Natural killer cell (primary cell): Measurements from ENCODE around the gene ELAVL3. TPM values are rescaled to one million over a fixed set of nuclear protein-coding genes. Genes with fewer than 3 reads are reported as not detected.
A peak's percentile ranks its signal among the peaks of the same experiment; 100 is the strongest.
"Not testable (repeated sequence)": the region's sequence is repeated elsewhere in the genome, so short reads cannot be mapped to it uniquely, and the experiment has no call there.

Experiments used
- ATAC-seq, 3 donors: fragments of 150-1000 bp in 2 of 3; fragments of 200-7000 bp in 1 of 3; cut with Tn5 transposase; 1 replicate in 1 of 3; 2 replicates in 2 of 3; pipeline ENCODE4 v1.10.0; 2021; ENCODE audit warnings: mild to moderate bottlenecking in 2 of 3, moderate library complexity in 2 of 3
- DNase-seq, 2 donors: peaks; one replicate each; pipeline versions ENCODE4 v3.0.0 to v3.0.0-alpha.2; 2013 to 2021; ENCODE audit warnings: mixed read lengths in 1 of 2
- H3K27ac ChIP-seq: one replicate; pipeline ENCODE4 v1.5.1; 2013; ENCODE audit warnings: mild to moderate bottlenecking, low read length
- H3K27me3 ChIP-seq: one replicate; pipeline ENCODE4 v1.6.1; 2013; ENCODE audit warnings: low read length; ENCODE audit not compliant: control insufficient read depth, insufficient read depth
- H3K36me3 ChIP-seq: one replicate; pipeline ENCODE4 v1.6.1; 2013; ENCODE audit warnings: low read length; ENCODE audit not compliant: control insufficient read depth, insufficient read depth
- H3K4me1 ChIP-seq: one replicate; pipeline ENCODE4 v1.6.1; 2013; ENCODE audit warnings: low read length; ENCODE audit not compliant: control insufficient read depth, insufficient read depth
- H3K4me3 ChIP-seq: one replicate; pipeline ENCODE4 v1.5.1; 2013; ENCODE audit warnings: low read length
- H3K9me3 ChIP-seq: one replicate; pipeline ENCODE4 v1.6.1; 2013; ENCODE audit warnings: low read length; ENCODE audit not compliant: control insufficient read depth, insufficient read depth
- H3K27ac Mint-ChIP-seq, 2 donors: one replicate each; pipeline ENCODE4 v1.8.0; 2022; ENCODE audit warnings: mild to moderate bottlenecking in 2 of 2, mixed read lengths in 2 of 2, moderate library complexity in 1 of 2
- H3K27me3 Mint-ChIP-seq, 2 donors: one replicate each; pipeline ENCODE4 v1.8.0; 2022; ENCODE audit warnings: low read depth in 2 of 2, mixed read lengths in 2 of 2
- H3K36me3 Mint-ChIP-seq: one replicate; pipeline ENCODE4 v1.8.0; 2022; ENCODE audit warnings: mixed read lengths
- H3K4me1 Mint-ChIP-seq, 2 donors: one replicate each; pipeline ENCODE4 v1.8.0; 2022; ENCODE audit warnings: mixed read lengths in 2 of 2
- H3K4me3 Mint-ChIP-seq: one replicate; pipeline ENCODE4 v1.8.0; 2022; ENCODE audit warnings: mild to moderate bottlenecking, moderate library complexity, mixed read lengths
- H3K9me3 Mint-ChIP-seq, 2 donors: one replicate each; pipeline ENCODE4 v1.8.0; 2022; ENCODE audit warnings: mixed read lengths in 2 of 2
- WGBS: methylation state at CpG from one replicate; pipeline ENCODE4 v1.1.7; 2013; ENCODE audit warnings: missing lambda C conversion rate; ENCODE audit not compliant: insufficient coverage; 5-methylcytosine and 5-hydroxymethylcytosine counted together
- intact Hi-C: fragments of 100-400 bp; cut with micrococcal nuclease; formaldehyde crosslinking; loops from one replicate; pipeline ENCODE4 v1.14.2; 2022
- total RNA-seq, 4 donors: library from RNA; stranded (reverse); fragments of 120-200 nt in 1 of 4; gene quantifications; one replicate each; pipeline versions ENCODE4 v1.2.3 to v1.2.4, GENCODE V29; 2013 to 2022
- TF ChIP-seq, protein P1 (sequence below): fragments of 200-600 bp; IDR thresholded peaks from one replicate; pipeline ENCODE4 v1.8.0; 2022; ENCODE audit warnings: antibody characterized with exemption

ELAVL3 gene
- total RNA-seq, 3 donors from 2014 or later (not counting 1 experiment from before 2014, with no cell fraction given), result not detected

DNA sequence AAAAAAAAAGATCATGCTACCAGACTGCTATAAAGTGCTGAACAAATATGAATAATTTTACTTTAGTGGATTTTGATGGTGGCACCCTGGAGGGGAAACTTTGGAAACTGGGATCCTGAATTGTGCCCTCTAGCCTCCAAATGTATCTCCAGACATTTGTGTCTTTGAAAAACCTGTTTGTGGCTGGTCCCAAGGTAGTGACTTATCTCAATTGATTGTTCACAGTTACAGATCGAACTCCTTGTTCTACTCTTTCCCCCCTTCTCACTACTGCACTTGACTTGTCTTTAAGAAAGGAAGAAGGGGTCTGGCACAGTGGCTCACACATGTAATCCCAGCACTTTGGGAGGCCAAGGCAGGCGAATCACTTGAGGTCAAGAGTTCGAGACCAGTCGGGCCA is 72.3 kb downstream of the ELAVL3 start:
- H3K4me3 Mint-ChIP-seq, result no peak overlapping the region
- Histone ChIP-seq H3K4me1 (peaks cover 4% of the 10 kb centered on the region), H3K4me3 (no peak overlapping the region), H3K27me3 (peaks cover 2% of the 10 kb centered on the region), H3K27ac (no peak overlapping the region), H3K9me3 (no peaks in the 10 kb centered on the region), H3K36me3 (no peaks in the 10 kb centered on the region)
- no peak for DNase-seq
- TF ChIP-seq, protein P1, sequence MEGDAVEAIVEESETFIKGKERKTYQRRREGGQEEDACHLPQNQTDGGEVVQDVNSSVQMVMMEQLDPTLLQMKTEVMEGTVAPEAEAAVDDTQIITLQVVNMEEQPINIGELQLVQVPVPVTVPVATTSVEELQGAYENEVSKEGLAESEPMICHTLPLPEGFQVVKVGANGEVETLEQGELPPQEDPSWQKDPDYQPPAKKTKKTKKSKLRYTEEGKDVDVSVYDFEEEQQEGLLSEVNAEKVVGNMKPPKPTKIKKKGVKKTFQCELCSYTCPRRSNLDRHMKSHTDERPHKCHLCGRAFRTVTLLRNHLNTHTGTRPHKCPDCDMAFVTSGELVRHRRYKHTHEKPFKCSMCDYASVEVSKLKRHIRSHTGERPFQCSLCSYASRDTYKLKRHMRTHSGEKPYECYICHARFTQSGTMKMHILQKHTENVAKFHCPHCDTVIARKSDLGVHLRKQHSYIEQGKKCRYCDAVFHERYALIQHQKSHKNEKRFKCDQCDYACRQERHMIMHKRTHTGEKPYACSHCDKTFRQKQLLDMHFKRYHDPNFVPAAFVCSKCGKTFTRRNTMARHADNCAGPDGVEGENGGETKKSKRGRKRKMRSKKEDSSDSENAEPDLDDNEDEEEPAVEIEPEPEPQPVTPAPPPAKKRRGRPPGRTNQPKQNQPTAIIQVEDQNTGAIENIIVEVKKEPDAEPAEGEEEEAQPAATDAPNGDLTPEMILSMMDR, result no peak
- intact Hi-C loops, result no loop called here
- no peaks in the 10 kb centered on the region for H3K36me3 Mint-ChIP-seq
- no peaks in the 10 kb centered on the region for H3K9me3 Mint-ChIP-seq
- H3K27me3 Mint-ChIP-seq, result peaks cover 0 to 4% of the 10 kb centered on the region in 2 donors
- no peak overlapping the region for H3K27ac Mint-ChIP-seq
- no peak for ATAC-seq
- H3K4me1 Mint-ChIP-seq, result no peaks in the 10 kb centered on the region
- 80% methylated on average over 3 of the region's 4 CpGs for WGBS

DNA sequence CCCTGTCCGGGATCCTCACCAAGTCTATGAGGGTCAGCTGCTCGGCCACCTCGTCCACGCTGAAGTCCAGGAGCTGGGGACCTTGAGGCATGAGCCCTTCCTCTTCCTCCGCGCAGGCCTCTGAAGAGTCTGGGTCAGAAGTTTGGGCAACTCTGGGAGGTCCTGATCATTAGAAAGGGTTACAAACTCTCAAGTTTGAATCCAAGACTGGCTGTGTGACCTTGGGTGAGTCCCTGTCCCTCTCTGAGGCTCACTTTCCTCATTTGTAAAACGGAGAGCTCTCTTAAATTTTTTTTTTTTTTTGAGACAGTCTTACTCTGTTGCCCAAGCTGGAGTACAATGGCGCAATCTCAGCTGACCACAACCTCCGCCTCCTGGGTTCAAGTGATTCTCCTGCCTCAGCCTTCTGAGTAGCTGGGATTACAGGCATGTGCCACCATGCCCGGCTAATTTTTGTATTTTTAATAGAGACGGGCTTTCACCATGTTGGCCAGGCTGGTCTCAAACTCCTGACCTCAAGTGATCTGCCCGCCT is 74.1 kb downstream of the ELAVL3 start:
- WGBS, result 80% methylated on average over 12 of the region's 12 CpGs
- H3K27me3 Mint-ChIP-seq, H3K4me1 Mint-ChIP-seq, H3K27ac Mint-ChIP-seq, H3K27me3 ChIP-seq, DNase-seq, H3K36me3 ChIP-seq, ATAC-seq, H3K9me3 ChIP-seq, intact Hi-C loops, H3K27ac ChIP-seq, H3K4me3 Mint-ChIP-seq, H3K36me3 Mint-ChIP-seq, H3K4me3 ChIP-seq, H3K4me1 ChIP-seq, H3K9me3 Mint-ChIP-seq: not testable (repeated sequence)

DNA sequence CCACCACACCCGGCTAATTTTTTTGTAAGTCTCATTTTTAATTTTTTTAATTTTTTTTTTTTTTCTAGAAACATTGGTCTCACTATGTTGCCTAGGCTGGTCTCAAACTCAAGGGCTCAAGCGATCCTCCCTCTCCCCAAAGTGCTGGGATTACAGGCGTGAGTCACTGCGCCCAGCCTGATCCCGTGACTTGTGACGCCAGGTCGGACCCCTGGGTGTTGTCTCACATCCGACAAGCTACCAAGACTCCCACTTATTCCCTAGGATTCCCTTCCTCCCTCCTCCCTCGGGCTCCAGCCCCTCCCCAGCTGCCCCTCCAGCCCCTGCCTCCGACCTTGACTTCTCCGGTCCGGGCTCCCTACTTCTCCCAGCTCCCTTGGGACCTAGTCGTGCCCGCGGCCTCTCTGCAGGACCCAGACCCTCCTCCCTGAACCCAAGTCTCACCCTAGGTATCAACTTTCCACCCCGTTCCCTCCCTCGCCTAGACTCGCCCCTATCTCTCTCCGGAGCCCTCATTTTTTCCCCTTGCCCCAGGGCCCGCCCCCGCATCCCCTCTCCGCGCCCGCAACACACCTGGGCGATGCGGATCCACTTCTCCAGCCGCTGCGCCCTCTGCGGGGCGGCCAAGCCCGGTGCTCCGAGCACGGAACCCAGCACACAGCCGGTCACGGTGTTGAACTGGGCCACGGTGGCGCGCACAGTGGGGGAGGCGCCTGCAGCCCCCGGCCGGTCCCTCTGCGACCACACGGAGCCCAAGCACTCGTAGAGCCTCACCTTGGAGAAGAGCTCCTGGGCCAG is 74.8 kb downstream of the ELAVL3 start:
- Histone ChIP-seq H3K27ac (no peak overlapping the region), H3K4me3 (no peak overlapping the region), H3K4me1 (peaks cover 4% of the 10 kb centered on the region), H3K9me3 (no peaks in the 10 kb centered on the region), H3K27me3 (peaks cover 2% of the 10 kb centered on the region), H3K36me3 (no peaks in the 10 kb centered on the region)
- TF ChIP-seq, protein P1, result no peak
- H3K4me1 Mint-ChIP-seq, result no peaks in the 10 kb centered on the region
- H3K4me3 Mint-ChIP-seq, result no peak overlapping the region
- intact Hi-C loops, result no loop called here
- peak in 2 of 3 donors; percentile 21 to 42 for ATAC-seq
- WGBS, result 40% methylated on average over 44 of the region's 44 CpGs
- no peak overlapping the region for H3K27ac Mint-ChIP-seq
- H3K36me3 Mint-ChIP-seq, result no peaks in the 10 kb centered on the region
- DNase-seq, result peak in 1 of 2 donors; percentile 56
- H3K9me3 Mint-ChIP-seq, result no peaks in the 10 kb centered on the region
- peaks cover 0 to 4% of the 10 kb centered on the region in 2 donors for H3K27me3 Mint-ChIP-seq

DNA sequence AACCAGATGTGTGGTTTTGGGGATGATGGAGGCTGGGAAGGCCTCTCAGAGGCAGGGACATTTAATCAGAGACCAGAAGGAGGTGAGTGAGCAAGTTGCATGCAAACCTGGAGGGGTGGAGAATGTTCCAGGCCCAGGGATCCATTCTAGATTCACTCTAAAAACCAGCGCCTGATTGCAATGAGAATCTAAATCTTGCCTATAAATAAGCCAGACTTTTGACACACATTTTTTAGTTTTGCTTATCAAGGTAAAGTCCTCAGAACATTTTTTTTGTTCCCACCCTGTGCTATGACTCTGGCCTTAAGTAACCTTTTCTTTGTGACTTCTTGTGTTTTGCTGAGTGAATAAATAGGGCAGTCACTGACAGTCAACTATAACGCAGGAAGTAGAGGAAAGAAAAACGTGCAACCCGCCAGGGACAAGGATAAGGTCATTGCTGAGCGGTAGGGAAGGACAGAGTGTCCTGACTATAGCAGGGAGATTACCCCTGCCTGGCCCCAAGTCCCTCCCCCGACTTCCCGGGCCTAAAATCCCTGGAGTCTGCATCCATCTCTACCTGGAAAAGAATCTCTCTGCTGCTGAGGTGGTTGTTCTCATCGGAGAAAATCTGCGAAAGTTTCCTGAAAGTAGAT is 76.1 kb downstream of the ELAVL3 start:
- TF ChIP-seq, protein P1, result no peak
- Histone ChIP-seq H3K4me3 (no peak overlapping the region), H3K27me3 (peaks cover 2% of the 10 kb centered on the region), H3K36me3 (no peaks in the 10 kb centered on the region), H3K9me3 (no peaks in the 10 kb centered on the region), H3K4me1 (peaks cover 4% of the 10 kb centered on the region), H3K27ac (no peak overlapping the region)
- intact Hi-C loops, result no loop called here
- Mint-ChIP-seq H3K4me1 (no peaks in the 10 kb centered on the region), H3K27ac (no peak overlapping the region), H3K27me3 (peaks cover 0 to 5% of the 10 kb centered on the region in 2 donors), H3K9me3 (no peaks in the 10 kb centered on the region), H3K4me3 (no peak overlapping the region), H3K36me3 (no peaks in the 10 kb centered on the region)
- DNase-seq (no peak), ATAC-seq (no peak)
- WGBS, result 82% methylated on average over 9 of the region's 9 CpGs
